Thyroid gland (tissue), 4 donors: ENCODE results near the gene UBE2E2. TPM values are rescaled to one million over a fixed set of nuclear protein-coding genes. Genes with fewer than 3 reads are reported as not detected.

Experiments used
- DNase-seq, 2 donors: peaks; one replicate each; pipeline ENCODE4 v3.0.0-alpha.2; 2019
- H3K27ac ChIP-seq, 3 donors: fragments of 200-600 bp; sonication (generic); 1 replicate in 2 of 3; 2 replicates in 1 of 3; pipeline ENCODE4 v1.5.1; 2016 to 2019; ENCODE audit warnings: mild to moderate bottlenecking in 1 of 3, moderate library complexity in 1 of 3
- H3K27me3 ChIP-seq: fragments of 200-600 bp; sonication (generic); one replicate; pipeline ENCODE4 v1.5.1; 2019
- H3K36me3 ChIP-seq, 2 donors: fragments of 200-600 bp; sonication (generic); one replicate each; pipeline ENCODE4 v1.5.1; 2016 to 2019
- H3K4me1 ChIP-seq, 2 donors: fragments of 200-600 bp; sonication (generic); one replicate each; pipeline ENCODE4 v1.5.1; 2017 to 2019
- H3K4me3 ChIP-seq, 3 donors: fragments of 200-600 bp; sonication (generic); replicated peaks in 1 of 3; 1 replicate in 2 of 3; 2 replicates in 1 of 3; pipeline ENCODE4 v1.5.1; 2016; ENCODE audit warnings: mild to moderate bottlenecking in 1 of 3
- H3K9me3 ChIP-seq: fragments of 200-600 bp; sonication (generic); one replicate; pipeline ENCODE4 v1.5.1; 2017
- POLR2A ChIP-seq, 2 donors: fragments of 450-650 bp; IDR thresholded peaks; one replicate each; pipeline ENCODE4 v1.6.1; 2017; ENCODE audit warnings: antibody characterized with exemption in 2 of 2, mild to moderate bottlenecking in 2 of 2, moderate library complexity in 1 of 2
- WGBS, 2 donors: methylation state at CpG; one replicate each; pipeline ENCODE4 v1.1.5; 2017; 5-methylcytosine and 5-hydroxymethylcytosine counted together
- intact Hi-C: fragments of 100-400 bp; cut with DNase I; formaldehyde crosslinking; loops from one replicate; pipeline ENCODE4 v1.15.1; 2023
- total RNA-seq, 4 donors: library from RNA; depleted of rRNA; stranded (reverse); fragments of >200 nt; gene quantifications; one replicate each; pipeline ENCODE4 v1.2.3, GENCODE V29; 2016
- TF ChIP-seq, protein P1 (sequence below), 6 experiments: fragments of 200-600 bp in 3 of 6; fragments of 450-650 bp in 3 of 6; sonication (generic) in 3 of 6; IDR thresholded peaks; one replicate each; pipeline ENCODE4 v1.5.1; 2016 to 2019; ENCODE audit warnings: antibody characterized with exemption in 6 of 6, mild to moderate bottlenecking in 2 of 6, inconsistent platforms in 1 of 6, moderate library complexity in 1 of 6

UBE2E2 gene
- total RNA-seq, 4 donors from 2014 or later = 28.5 to 46.0 (median 38.4) TPM

DNA sequence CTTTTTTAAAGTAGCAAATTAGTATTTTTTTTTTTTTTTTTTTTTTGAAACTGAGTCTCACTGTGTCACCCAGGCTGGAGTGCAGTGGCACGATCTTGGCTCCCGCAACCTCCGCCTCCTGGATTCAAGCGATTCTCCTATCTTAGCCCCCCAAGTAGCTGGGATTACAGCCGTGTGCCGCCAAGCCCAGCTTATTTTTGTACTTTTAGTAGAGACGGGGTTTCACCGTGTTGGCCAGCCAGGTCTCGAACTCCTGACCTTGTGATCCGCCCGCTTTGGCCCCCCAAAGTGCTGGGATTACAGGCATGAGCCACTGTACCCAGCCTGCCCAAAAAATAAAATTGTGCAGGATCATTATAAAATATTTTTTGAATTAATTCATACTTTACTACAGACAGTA is 330.5 kb downstream of the UBE2E2 start:
- TF ChIP-seq, protein P1, sequence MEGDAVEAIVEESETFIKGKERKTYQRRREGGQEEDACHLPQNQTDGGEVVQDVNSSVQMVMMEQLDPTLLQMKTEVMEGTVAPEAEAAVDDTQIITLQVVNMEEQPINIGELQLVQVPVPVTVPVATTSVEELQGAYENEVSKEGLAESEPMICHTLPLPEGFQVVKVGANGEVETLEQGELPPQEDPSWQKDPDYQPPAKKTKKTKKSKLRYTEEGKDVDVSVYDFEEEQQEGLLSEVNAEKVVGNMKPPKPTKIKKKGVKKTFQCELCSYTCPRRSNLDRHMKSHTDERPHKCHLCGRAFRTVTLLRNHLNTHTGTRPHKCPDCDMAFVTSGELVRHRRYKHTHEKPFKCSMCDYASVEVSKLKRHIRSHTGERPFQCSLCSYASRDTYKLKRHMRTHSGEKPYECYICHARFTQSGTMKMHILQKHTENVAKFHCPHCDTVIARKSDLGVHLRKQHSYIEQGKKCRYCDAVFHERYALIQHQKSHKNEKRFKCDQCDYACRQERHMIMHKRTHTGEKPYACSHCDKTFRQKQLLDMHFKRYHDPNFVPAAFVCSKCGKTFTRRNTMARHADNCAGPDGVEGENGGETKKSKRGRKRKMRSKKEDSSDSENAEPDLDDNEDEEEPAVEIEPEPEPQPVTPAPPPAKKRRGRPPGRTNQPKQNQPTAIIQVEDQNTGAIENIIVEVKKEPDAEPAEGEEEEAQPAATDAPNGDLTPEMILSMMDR (IDR thresholded peaks at IDR 0.05) = no peak
- TF ChIP-seq POLR2A (IDR thresholded peaks at IDR 0.05) = no peak
- intact Hi-C loops = no loop called here
- H3K9me3 ChIP-seq = no peaks in the 10 kb centered on the region
- no peaks in the 10 kb centered on the region for H3K36me3 ChIP-seq
- H3K27ac ChIP-seq = no peak overlapping the region
- H3K4me3 ChIP-seq = no peak overlapping the region
- no peaks in the 10 kb centered on the region for H3K4me1 ChIP-seq
- no peaks in the 10 kb centered on the region for H3K27me3 ChIP-seq
- DNase-seq = no peak
- 98% methylated on average over 11 of the region's 11 CpGs for WGBS, 2 donors

DNA sequence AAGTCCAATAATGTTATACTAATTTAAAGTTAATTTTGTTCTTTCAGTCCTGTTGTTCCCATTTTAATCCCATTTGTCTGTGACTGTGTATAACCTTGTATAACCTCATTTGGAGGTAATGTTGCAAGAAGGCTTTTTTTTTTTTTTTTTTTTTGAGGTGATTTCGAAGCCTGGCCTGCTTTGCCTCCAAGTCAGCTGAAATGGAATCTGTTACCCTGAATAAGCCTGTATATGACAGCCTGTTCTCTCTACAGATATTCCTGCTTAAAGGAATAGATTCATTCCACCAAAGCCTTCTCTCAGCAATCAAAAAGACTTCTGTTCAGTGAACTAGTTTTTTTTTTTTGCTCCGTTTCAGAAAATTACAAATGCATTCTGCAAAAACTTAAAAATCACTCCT is 330.9 kb downstream of the UBE2E2 start:
- Histone ChIP-seq H3K27me3 (no peaks in the 10 kb centered on the region), H3K4me1 (no peaks in the 10 kb centered on the region), H3K27ac (no peak overlapping the region), H3K36me3 (no peaks in the 10 kb centered on the region), H3K9me3 (no peaks in the 10 kb centered on the region), H3K4me3 (no peak overlapping the region)
- no peak for DNase-seq
- 79 to 87% methylated on average over 2 of the region's 2 CpGs for WGBS, 2 donors
- no peak for TF ChIP-seq POLR2A (IDR thresholded peaks at IDR 0.05)
- TF ChIP-seq, protein P1 (IDR thresholded peaks at IDR 0.05) = no peak
- intact Hi-C loops = no loop called here

DNA sequence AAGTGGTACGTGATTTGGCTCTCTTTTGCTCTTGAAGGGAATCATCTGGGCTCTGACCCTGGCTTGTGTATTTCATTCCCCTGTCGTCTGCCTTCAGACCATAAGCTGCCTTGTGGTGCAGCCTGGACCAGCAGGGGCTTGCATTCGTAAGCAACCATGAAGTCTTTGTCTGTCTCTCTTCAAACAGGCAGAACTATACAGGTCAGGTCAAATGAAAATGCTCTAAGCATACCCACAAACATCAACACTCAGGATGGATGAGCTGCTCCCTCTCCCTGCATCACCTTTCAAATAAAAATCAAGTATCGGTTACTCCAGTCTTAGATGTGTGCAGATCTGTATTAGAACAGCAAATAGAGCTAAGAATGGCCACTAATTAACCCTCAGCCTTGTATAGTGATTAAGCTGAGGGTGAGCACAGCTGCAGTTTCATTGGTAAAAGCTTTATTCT is 334.0 kb downstream of the UBE2E2 start:
- no peaks in the 10 kb centered on the region for H3K36me3 ChIP-seq
- no peaks in the 10 kb centered on the region for H3K9me3 ChIP-seq
- 83 to 89% methylated on average over 4 of the region's 4 CpGs for WGBS, 2 donors
- TF ChIP-seq POLR2A (IDR thresholded peaks at IDR 0.05) = no peak
- TF ChIP-seq, protein P1 (IDR thresholded peaks at IDR 0.05) = no peak
- H3K4me3 ChIP-seq = no peak overlapping the region
- H3K27me3 ChIP-seq = no peaks in the 10 kb centered on the region
- no peak for DNase-seq
- intact Hi-C loops = no loop called here
- H3K27ac ChIP-seq = no peak overlapping the region
- no peaks in the 10 kb centered on the region for H3K4me1 ChIP-seq

DNA sequence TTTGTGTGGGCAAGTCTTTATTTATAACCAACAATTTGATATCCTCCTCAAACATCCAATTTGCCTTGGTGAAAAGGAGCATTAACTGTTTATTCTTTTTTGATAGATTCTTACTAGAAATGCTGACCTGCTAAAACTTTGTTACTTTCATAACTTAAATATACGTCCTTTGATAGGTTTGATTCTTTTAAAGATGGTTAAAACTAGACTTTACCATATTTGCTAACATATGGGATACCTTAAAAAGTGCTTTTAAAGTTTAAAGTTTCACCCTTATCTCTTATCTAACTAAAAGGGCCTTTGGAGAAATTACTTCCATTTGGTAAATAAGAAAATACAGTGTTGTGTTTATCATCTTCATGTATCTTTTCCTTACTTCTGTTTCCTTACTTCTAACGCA is 336.1 kb downstream of the UBE2E2 start:
- Histone ChIP-seq H3K27me3 (no peaks in the 10 kb centered on the region), H3K9me3 (no peaks in the 10 kb centered on the region), H3K27ac (no peak overlapping the region), H3K36me3 (no peaks in the 10 kb centered on the region), H3K4me3 (no peak overlapping the region), H3K4me1 (no peaks in the 10 kb centered on the region)
- 89 to 97% methylated on average over 2 of the region's 2 CpGs for WGBS, 2 donors
- DNase-seq = no peak
- TF ChIP-seq, protein P1 (IDR thresholded peaks at IDR 0.05) = no peak
- no peak for TF ChIP-seq POLR2A (IDR thresholded peaks at IDR 0.05)
- intact Hi-C loops = no loop called here

DNA sequence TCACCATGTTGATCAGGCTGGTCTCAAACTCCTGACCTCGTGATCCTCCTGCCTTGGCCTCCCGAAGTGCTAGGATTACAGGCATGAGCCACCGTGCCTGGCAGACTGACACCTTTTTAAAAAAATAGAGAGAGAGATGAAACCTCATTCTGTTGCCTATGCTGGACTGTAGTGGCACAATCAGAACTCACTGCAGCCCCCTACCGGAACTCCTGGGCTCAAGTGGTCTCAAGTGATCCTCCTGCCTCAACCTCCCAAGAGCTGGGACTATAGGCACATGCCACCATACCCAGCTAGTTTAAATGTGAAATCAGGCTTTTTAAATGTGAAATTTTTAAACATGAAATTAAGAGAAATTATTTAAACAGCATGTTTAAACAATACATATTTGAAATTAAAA is 337.5 kb downstream of the UBE2E2 start:
- TF ChIP-seq, protein P1 (IDR thresholded peaks at IDR 0.05) = no peak
- TF ChIP-seq POLR2A (IDR thresholded peaks at IDR 0.05) = no peak
- 82 to 83% methylated on average over 4 of the region's 4 CpGs for WGBS, 2 donors
- Histone ChIP-seq H3K27ac (no peak overlapping the region), H3K27me3 (no peaks in the 10 kb centered on the region), H3K4me3 (no peak overlapping the region), H3K36me3 (no peaks in the 10 kb centered on the region), H3K4me1 (peaks cover 0 to 5% of the 10 kb centered on the region in 2 donors), H3K9me3 (no peaks in the 10 kb centered on the region)
- intact Hi-C loops = no loop called here
- DNase-seq = no peak
